ENCODE data around the gene DQX1. TPM values are rescaled to one million over a fixed set of nuclear protein-coding genes. Genes with fewer than 3 reads are reported as not detected.

Gene DQX1
- total RNA-seq, 1 donor from 2014 or later = 9.6 TPM

GRCh38 chr2:74551530-74551929 lies 25.5 kb upstream of the DQX1 start:
- no peaks in the 10 kb centered on the region for H3K27me3 ChIP-seq
- H3K27ac ChIP-seq = no peak overlapping the region
- H3K4me3 ChIP-seq = no peak overlapping the region
- DNase-seq (ENCODE audit: extremely low spot score in 2 of 2) = no peak
- intact Hi-C loops (cut with DNase I) = no loop called here
- H3K36me3 ChIP-seq = no peaks in the 10 kb centered on the region
- TF ChIP-seq POLR2AphosphoS5 (IDR thresholded peaks at IDR 0.05; ENCODE audit: insufficient read depth in 1 of 2, low read depth in 1 of 2) (no peak), POLR2A (IDR thresholded peaks at IDR 0.05) (no peak)
- TF ChIP-seq, protein P1, sequence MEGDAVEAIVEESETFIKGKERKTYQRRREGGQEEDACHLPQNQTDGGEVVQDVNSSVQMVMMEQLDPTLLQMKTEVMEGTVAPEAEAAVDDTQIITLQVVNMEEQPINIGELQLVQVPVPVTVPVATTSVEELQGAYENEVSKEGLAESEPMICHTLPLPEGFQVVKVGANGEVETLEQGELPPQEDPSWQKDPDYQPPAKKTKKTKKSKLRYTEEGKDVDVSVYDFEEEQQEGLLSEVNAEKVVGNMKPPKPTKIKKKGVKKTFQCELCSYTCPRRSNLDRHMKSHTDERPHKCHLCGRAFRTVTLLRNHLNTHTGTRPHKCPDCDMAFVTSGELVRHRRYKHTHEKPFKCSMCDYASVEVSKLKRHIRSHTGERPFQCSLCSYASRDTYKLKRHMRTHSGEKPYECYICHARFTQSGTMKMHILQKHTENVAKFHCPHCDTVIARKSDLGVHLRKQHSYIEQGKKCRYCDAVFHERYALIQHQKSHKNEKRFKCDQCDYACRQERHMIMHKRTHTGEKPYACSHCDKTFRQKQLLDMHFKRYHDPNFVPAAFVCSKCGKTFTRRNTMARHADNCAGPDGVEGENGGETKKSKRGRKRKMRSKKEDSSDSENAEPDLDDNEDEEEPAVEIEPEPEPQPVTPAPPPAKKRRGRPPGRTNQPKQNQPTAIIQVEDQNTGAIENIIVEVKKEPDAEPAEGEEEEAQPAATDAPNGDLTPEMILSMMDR (IDR thresholded peaks at IDR 0.05) = no peak
- H3K9me3 ChIP-seq = no peaks in the 10 kb centered on the region
- H3K4me1 ChIP-seq = peaks cover 38% of the 10 kb centered on the region

DNA sequence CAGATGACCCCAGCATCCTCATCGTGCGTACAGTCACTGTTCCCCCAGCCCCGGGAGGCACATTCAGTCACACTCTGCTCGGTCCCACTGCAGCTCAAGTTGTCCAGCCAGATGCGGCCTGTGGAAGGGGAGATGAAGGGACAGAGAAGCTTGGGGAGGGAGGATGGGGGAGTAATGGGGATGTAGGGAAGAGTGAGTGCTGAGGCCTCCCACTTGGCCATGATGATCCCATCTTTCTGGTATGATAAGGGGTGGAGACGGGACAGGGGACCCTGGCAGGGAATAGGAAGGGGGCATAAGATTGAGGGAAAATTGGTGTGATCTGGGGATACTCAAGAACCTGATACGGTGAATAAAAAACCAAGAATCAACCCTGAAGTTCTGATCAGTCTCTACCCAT lies 24.2 kb upstream of the DQX1 start:
- TF ChIP-seq POLR2A (IDR thresholded peaks at IDR 0.05) = no peak
- TF ChIP-seq, protein P1 (IDR thresholded peaks at IDR 0.05) = no peak
- TF ChIP-seq POLR2AphosphoS5 (IDR thresholded peaks at IDR 0.05; ENCODE audit: insufficient read depth in 1 of 2, low read depth in 1 of 2) = no peak
- Histone ChIP-seq H3K9me3 (no peaks in the 10 kb centered on the region), H3K4me1 (peaks cover 29% of the 10 kb centered on the region), H3K36me3 (no peaks in the 10 kb centered on the region), H3K27ac (no peak overlapping the region), H3K4me3 (no peak overlapping the region), H3K27me3 (no peaks in the 10 kb centered on the region)
- intact Hi-C loops (cut with DNase I) = no loop called here
- DNase-seq (ENCODE audit: extremely low spot score in 2 of 2) = peak in 1 of 2 donors; percentile 58

DNA sequence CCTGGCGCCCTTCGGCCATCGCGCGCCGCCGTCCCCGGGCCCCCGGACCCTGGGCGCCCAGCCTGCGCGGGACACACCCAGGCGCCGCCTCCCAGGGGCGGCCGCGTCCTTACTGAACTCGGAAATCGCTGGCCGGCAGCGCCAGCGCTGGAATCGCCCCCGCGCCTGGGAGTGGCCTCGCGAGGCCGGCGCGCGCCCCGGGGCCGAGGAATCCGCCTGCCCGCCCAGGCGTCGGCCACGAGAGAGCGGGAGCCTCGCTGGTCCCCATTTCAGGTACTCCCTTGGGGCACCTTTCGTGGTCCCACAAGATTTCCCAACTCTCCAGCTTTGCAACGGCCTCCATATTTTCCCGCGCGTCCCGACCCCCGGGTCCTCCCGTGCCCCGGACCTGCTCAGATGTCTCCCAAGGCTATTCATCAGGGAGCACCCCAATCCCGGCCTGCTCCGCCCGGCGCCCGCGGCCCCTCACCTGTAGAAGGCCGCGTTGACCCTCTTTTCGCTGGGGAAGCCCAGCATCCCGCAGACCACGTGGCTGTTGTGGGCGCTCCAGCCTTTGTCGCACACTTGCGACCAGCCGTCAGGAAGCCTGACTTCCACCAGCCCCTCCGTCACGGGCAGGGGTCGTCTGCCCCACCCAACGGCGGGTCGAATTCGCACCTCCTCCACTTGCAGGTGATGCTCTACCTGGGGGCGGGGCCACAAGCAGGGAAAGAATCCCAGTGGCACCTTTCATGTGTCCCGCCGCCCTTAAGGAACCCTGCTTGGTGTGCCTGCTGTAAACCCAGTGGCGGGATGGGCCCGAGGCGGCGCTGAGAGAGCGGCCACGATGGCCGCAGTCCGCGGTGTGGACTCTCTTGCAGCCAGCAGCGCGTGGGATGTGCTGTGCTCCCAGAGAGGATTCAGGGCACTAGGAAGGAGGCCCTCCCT lies 23.1 kb upstream of the DQX1 start:
- H3K4me3 ChIP-seq = peak overlapping the region; percentile 53 to 78
- no peaks in the 10 kb centered on the region for H3K9me3 ChIP-seq
- no peak for DNase-seq (ENCODE audit: extremely low spot score in 2 of 2)
- intact Hi-C loops (cut with DNase I) = no loop called here
- TF ChIP-seq POLR2A (IDR thresholded peaks at IDR 0.05) (no peak), POLR2AphosphoS5 (IDR thresholded peaks at IDR 0.05; ENCODE audit: insufficient read depth in 1 of 2, low read depth in 1 of 2) (peak in 1 of 2 donors; percentile 21)
- no peaks in the 10 kb centered on the region for H3K27me3 ChIP-seq
- H3K27ac ChIP-seq = peak overlapping the region; percentile 72
- H3K4me1 ChIP-seq = peaks cover 27% of the 10 kb centered on the region
- H3K36me3 ChIP-seq = no peaks in the 10 kb centered on the region

DNA sequence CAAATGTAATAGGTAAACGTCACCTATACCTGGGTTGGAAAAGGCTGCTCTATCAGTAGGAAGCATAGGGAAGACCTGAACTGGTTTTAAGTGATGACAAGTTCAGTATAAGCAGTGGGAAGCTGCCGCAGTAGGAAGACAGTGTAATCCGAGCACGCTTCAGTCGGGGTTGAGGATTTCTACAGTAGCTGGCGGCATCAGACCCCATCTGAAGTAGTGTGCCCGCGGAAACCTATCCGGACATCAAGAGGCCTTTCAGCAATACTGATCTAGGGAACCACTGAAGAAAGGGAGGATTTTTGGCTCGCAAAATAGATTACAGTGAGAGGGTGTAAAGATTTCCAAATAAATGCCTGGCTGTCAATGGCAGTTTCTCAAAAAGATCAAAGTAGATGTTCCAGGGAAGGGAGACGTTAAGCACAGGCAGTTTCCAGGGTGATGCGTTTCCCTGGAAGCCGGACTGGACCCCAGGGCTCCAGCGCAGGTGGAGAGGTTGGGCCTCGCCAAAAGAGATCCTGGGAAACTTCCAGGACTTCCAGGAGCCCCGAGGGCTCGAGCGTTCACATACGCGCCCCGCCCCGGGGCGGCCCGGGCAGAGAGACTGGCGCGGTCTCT lies 22.4 kb upstream of the DQX1 start:
- peaks cover 24% of the 10 kb centered on the region for H3K4me1 ChIP-seq
- no peaks in the 10 kb centered on the region for H3K27me3 ChIP-seq
- intact Hi-C loops (cut with DNase I) = no loop called here
- H3K9me3 ChIP-seq = no peaks in the 10 kb centered on the region
- peak overlapping the region; percentile 53 to 78 for H3K4me3 ChIP-seq
- DNase-seq (ENCODE audit: extremely low spot score in 2 of 2) = no peak
- no peaks in the 10 kb centered on the region for H3K36me3 ChIP-seq
- peak overlapping the region; percentile 72 for H3K27ac ChIP-seq
- TF ChIP-seq, protein P1 (IDR thresholded peaks at IDR 0.05) = no peak
- TF ChIP-seq POLR2AphosphoS5 (IDR thresholded peaks at IDR 0.05; ENCODE audit: insufficient read depth in 1 of 2, low read depth in 1 of 2) (no peak), POLR2A (IDR thresholded peaks at IDR 0.05) (no peak)

- Histone ChIP-seq H3K27me3 (no peaks in the 10 kb centered on the region), H3K36me3 (no peaks in the 10 kb centered on the region), H3K9me3 (no peaks in the 10 kb centered on the region), H3K4me1 (peaks cover 10% of the 10 kb centered on the region), H3K4me3 (no peak overlapping the region), H3K27ac (no peak overlapping the region)
- TF ChIP-seq POLR2A (IDR thresholded peaks at IDR 0.05) (no peak), POLR2AphosphoS5 (IDR thresholded peaks at IDR 0.05; ENCODE audit: insufficient read depth in 1 of 2, low read depth in 1 of 2) (no peak)
- TF ChIP-seq, protein P1 (IDR thresholded peaks at IDR 0.05) = no peak
- intact Hi-C loops (cut with DNase I) = no loop called here
- no peak for DNase-seq (ENCODE audit: extremely low spot score in 2 of 2)
Measured at GRCh38 chr2:74546004-74546403, 20.0 kb upstream of the DQX1 start.
